Measurements from ENCODE around the gene HSPBP1. TPM values are rescaled to one million over a fixed set of nuclear protein-coding genes. Genes with fewer than 3 reads are reported as not detected.

HSPBP1 gene
- total and polyA plus RNA-seq, 7 donors = 23.0 to 98.2 (median 34.0) TPM

GRCh38 chr19:55258828-55259539, 20.9 kb downstream of the HSPBP1 start, which contains the start of gene PPP6R1:
TSS of gene PPP6R1 (minus strand) at chr19:55259017. CDS start at chr19:55247103, 11,914 bp downstream.
- WGBS, 3 donors = 0% methylated on average over 61 to 76 of the region's 76 CpGs
- H3K27me3 ChIP-seq (ENCODE audit: insufficient read depth in 3 of 3, low read length in 2 of 3) = no peaks in the 10 kb centered on the region
- peak; percentile 98 to 99 for DNase-seq
- ATAC-seq = peak; percentile 95 to 96 (median 96)
- TF ChIP-seq CTCF (IDR thresholded peaks at IDR 0.05) = no peak
- intact Hi-C loops (cut with DNase I) = no loop called here
- H3K4me1 ChIP-seq = peaks cover 45% of the 10 kb centered on the region
- H3K27ac ChIP-seq = peak within 1 kb of the TSS; percentile 92
- peak within 1 kb of the TSS; percentile 92 for H3K4me3 ChIP-seq
- peaks cover 0 to 7% of the 10 kb centered on the region in 2 donors for H3K36me3 ChIP-seq (ENCODE audit: insufficient read depth in 1 of 2, low read depth in 1 of 2)
- no peaks in the 10 kb centered on the region for H3K9me3 ChIP-seq

- peaks cover 49% of the 10 kb centered on the region for H3K4me1 ChIP-seq
- H3K27me3 ChIP-seq (ENCODE audit: insufficient read depth in 3 of 3, low read length in 2 of 3) = no peaks in the 10 kb centered on the region
- WGBS, 3 donors = 0 to 1% (median 1%) methylated on average over 16 to 52 of the region's 53 CpGs
- intact Hi-C loops (cut with DNase I) = no loop called here
- H3K36me3 ChIP-seq (ENCODE audit: insufficient read depth in 1 of 2, low read depth in 1 of 2) = peaks cover 0 to 7% of the 10 kb centered on the region in 2 donors
- DNase-seq (no peak), ATAC-seq (peak; percentile 10 to 34 (median 24))
- TF ChIP-seq CTCF (IDR thresholded peaks at IDR 0.05) = no peak
- no peaks in the 10 kb centered on the region for H3K9me3 ChIP-seq
- H3K27ac ChIP-seq = peak overlapping the region; percentile 92
- peak overlapping the region; percentile 92 for H3K4me3 ChIP-seq
Measured at GRCh38 chr19:55258476-55258827, 21.5 kb downstream of the HSPBP1 start.

- peak overlapping the region; percentile 92 for H3K4me3 ChIP-seq
- intact Hi-C loops (cut with DNase I) = no loop called here
- H3K9me3 ChIP-seq = no peaks in the 10 kb centered on the region
- WGBS, 3 donors = 2 to 5% (median 4%) methylated on average over 41 to 51 of the region's 51 CpGs
- ATAC-seq (no peak), DNase-seq (peak in 1 of 2 donors; percentile 52)
- H3K36me3 ChIP-seq (ENCODE audit: insufficient read depth in 1 of 2, low read depth in 1 of 2) = peaks cover 0 to 6% of the 10 kb centered on the region in 2 donors
- peaks cover 56% of the 10 kb centered on the region for H3K4me1 ChIP-seq
- peak overlapping the region; percentile 92 for H3K27ac ChIP-seq
- no peak for TF ChIP-seq CTCF (IDR thresholded peaks at IDR 0.05)
- no peaks in the 10 kb centered on the region for H3K27me3 ChIP-seq (ENCODE audit: insufficient read depth in 3 of 3, low read length in 2 of 3)
Measured at GRCh38 chr19:55257461-55258420, 22.2 kb downstream of the HSPBP1 start.

GRCh38 chr19:55256562-55257460, 23.1 kb downstream of the HSPBP1 start:
- no peak overlapping the region for H3K27ac ChIP-seq
- DNase-seq (peak in 1 of 2 donors; percentile 19), ATAC-seq (no peak)
- no peak for TF ChIP-seq CTCF (IDR thresholded peaks at IDR 0.05)
- no peaks in the 10 kb centered on the region for H3K27me3 ChIP-seq (ENCODE audit: insufficient read depth in 3 of 3, low read length in 2 of 3)
- H3K4me1 ChIP-seq = peaks cover 62% of the 10 kb centered on the region
- 36 to 58% (median 44%) methylated on average over 22 of the region's 22 CpGs for WGBS, 3 donors
- intact Hi-C loops (cut with DNase I) = no loop called here
- H3K4me3 ChIP-seq = peak overlapping the region; percentile 92
- no peaks in the 10 kb centered on the region for H3K9me3 ChIP-seq
- H3K36me3 ChIP-seq (ENCODE audit: insufficient read depth in 1 of 2, low read depth in 1 of 2) = no peaks in the 10 kb centered on the region
